Ovary (tissue), 9 donors: Measurements from ENCODE around the gene GTF3C1. TPM values are rescaled to one million over a fixed set of nuclear protein-coding genes. Genes with fewer than 3 reads are reported as not detected.

ENCODE experiments used
- DNase-seq, 5 donors: peaks; one replicate each; pipeline ENCODE4 v3.0.0-alpha.2; 2019 to 2020
- H3K27ac ChIP-seq, 2 donors: fragments of 200-600 bp; one replicate each; pipeline versions ENCODE4 v1.5.1 to v1.8.0; 2019 to 2022
- H3K27me3 ChIP-seq: fragments of 200-600 bp; one replicate; pipeline ENCODE4 v1.8.0; 2022
- H3K36me3 ChIP-seq: fragments of 200-600 bp; sonication (generic); one replicate; pipeline ENCODE4 v1.5.1; 2019
- H3K4me1 ChIP-seq: one replicate; pipeline ENCODE4 v1.8.1; 2013; ENCODE audit warnings: mild to moderate bottlenecking, moderate library complexity; ENCODE audit not compliant: insufficient read depth
- H3K4me3 ChIP-seq: fragments of 200-600 bp; sonication (generic); one replicate; pipeline ENCODE4 v1.5.1; 2017
- H3K9me3 ChIP-seq, 2 donors: fragments of 200-600 bp in 1 of 2; sonication (generic) in 1 of 2; one replicate each; pipeline versions ENCODE4 v1.5.1 to v1.8.1; 2013 to 2019; ENCODE audit warnings: mild to moderate bottlenecking in 1 of 2, moderate library complexity in 1 of 2
- EP300 ChIP-seq: sonication (generic); formaldehyde crosslinking; IDR thresholded peaks from one replicate; pipeline ENCODE4 v1.6.1; 2017; ENCODE audit warnings: antibody characterized with exemption
- POLR2A ChIP-seq: fragments of 450-650 bp; IDR thresholded peaks from one replicate; pipeline ENCODE4 v1.6.1; 2017; ENCODE audit warnings: antibody characterized with exemption, mild to moderate bottlenecking, moderate library complexity
- WGBS, 3 donors: extraction: QIAGEN DNeasy Blood & Tissue Kit in 1 of 3; methylation state at CpG; one replicate each; pipeline versions ENCODE4 v1.1.5 to v1.1.7; 2013 to 2017; 5-methylcytosine and 5-hydroxymethylcytosine counted together
- intact Hi-C, 4 donors: fragments of 100-400 bp; cut with DNase I; formaldehyde crosslinking; loops; one replicate each; pipeline versions ENCODE4 v1.11.0 to v1.15.1; 2022 to 2023
- polyA plus RNA-seq, 2 donors: library from polyadenylated mRNA; stranded (reverse); fragments of 200-250 nt in 1 of 2; fragments of 350-450 nt in 1 of 2; fragmentation: Illumina TruSeq in 1 of 2; extraction: RNeasy Lipid Tissue Mini Kit (QIAGEN cat#74804) in 1 of 2; gene quantifications; one replicate each; pipeline ENCODE4 v1.2.3, GENCODE V29; 2013 to 2014
- total RNA-seq, 7 donors: library from RNA; depleted of rRNA in 2 of 7; stranded (reverse); fragments of >200 nt in 2 of 7; fragmentation: NEBNext Ultra II Directional in 3 of 7; extraction: Animal tissue kit (Norgen Biotek cat#: 25700) in 3 of 7; gene quantifications; one replicate each; pipeline versions ENCODE4 v1.1.0 to v1.2.4, GENCODE V29; 2016 to 2023
- TF ChIP-seq, protein P1 (sequence below), 3 donors: fragments of 450-650 bp in 2 of 3; fragments of 200-600 bp in 1 of 3; IDR thresholded peaks; one replicate each; pipeline versions ENCODE4 v1.5.1 to v1.8.0; 2016 to 2022; ENCODE audit warnings: antibody characterized with exemption in 3 of 3, mild to moderate bottlenecking in 1 of 3
- donor health status: DM: no; HTN: no; CAD: no; lungs with moderate emphysema.
- donor health status: DM: no; HTN: no; CAD: no.
- donor health status: Bipolar disorder and iron deficiency.
- donor health status: DM: yes; HTN: yes; CAD: no.
- donor health status: DM: no; HTN: no; CAD: no.
- donor health status: DM: yes; HTN: yes; CAD: no.

Gene GTF3C1
- total and polyA plus RNA-seq, 9 donors = 33.9 to 71.7 (median 52.7) TPM

DNA sequence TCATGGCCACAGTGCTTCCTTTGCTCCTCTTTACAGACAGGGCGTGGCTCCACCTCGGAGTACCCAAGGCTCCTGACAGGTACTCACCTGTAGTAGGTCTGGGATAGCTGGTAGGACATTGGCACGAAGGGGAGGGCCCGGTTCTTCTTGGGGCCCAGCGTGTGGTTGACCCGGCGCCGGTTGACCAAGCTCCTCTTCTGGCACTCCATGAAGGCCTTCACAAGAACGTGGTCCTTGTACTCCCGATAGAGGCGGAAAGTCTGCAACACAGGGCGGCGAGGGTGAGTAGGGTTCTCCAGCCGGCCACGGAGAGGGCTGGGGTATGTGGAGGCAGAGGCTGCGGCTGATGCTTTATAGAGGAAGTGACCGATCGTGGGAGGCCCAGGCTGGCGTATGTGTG lies 78.1 kb downstream of the GTF3C1 start:
- no peaks in the 10 kb centered on the region for H3K36me3 ChIP-seq
- intact Hi-C loops = no loop called here
- WGBS, 3 donors = 89 to 92% (median 90%) methylated on average over 19 of the region's 19 CpGs

DNA sequence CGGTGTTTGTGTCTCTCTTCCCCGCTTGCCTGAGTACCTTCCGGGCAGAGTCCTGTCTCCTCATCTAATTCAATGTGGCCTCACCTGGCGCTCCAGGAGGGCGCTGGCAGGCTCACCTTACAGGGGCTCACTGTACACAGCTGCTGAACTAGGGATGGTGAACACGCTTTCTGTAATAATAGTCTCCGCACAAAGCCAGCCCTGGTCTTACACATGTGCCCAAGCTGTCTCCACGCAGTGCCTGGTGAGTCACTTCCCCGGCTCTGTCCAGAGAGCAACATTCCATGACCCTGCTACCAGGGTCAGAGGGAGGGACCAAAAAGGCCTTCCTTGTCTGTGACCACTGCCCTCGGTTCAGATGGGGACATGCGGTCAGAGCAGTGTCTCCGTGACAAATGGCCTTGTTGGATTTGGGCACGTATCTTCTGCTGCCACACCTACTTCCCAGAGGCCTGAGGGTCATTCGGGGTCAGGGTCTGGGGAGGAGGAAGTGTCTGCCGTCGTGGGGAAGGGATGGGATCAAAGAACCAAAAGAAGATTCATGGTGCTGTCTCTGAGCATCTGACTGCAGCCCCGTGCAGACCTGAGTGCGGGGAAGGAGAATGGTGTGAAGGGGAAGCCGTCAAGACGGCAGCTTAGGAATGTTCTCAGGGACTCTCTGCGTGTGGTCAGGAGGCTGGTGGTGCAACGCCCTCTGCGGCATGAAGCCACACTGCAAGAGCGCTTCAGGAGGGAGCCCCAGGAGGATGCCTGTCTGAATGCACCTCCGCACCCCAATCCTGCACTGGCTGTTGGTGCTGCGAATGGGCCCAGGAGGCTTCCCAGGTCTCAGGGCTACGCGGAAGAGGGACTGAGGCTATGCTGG lies 78.9 kb downstream of the GTF3C1 start:
- no peak for TF ChIP-seq POLR2A
- no peak for TF ChIP-seq EP300
- TF ChIP-seq, protein P1, sequence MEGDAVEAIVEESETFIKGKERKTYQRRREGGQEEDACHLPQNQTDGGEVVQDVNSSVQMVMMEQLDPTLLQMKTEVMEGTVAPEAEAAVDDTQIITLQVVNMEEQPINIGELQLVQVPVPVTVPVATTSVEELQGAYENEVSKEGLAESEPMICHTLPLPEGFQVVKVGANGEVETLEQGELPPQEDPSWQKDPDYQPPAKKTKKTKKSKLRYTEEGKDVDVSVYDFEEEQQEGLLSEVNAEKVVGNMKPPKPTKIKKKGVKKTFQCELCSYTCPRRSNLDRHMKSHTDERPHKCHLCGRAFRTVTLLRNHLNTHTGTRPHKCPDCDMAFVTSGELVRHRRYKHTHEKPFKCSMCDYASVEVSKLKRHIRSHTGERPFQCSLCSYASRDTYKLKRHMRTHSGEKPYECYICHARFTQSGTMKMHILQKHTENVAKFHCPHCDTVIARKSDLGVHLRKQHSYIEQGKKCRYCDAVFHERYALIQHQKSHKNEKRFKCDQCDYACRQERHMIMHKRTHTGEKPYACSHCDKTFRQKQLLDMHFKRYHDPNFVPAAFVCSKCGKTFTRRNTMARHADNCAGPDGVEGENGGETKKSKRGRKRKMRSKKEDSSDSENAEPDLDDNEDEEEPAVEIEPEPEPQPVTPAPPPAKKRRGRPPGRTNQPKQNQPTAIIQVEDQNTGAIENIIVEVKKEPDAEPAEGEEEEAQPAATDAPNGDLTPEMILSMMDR (IDR thresholded peaks at IDR 0.05) = no peak
- Histone ChIP-seq H3K36me3 (no peaks in the 10 kb centered on the region), H3K4me1 (no peaks in the 10 kb centered on the region), H3K27ac (no peak overlapping the region), H3K4me3 (no peak overlapping the region), H3K9me3 (no peaks in the 10 kb centered on the region), H3K27me3 (no peaks in the 10 kb centered on the region)
- WGBS, 3 donors = 64 to 69% (median 67%) methylated on average over 28 of the region's 28 CpGs
- no peak for DNase-seq
- intact Hi-C loops = no loop called here

More for the DNA sequence above, 78.1 kb downstream of the GTF3C1 start:
- Histone ChIP-seq H3K27me3 (no peaks in the 10 kb centered on the region), H3K4me3 (no peak overlapping the region), H3K27ac (no peak overlapping the region), H3K4me1 (no peaks in the 10 kb centered on the region), H3K9me3 (no peaks in the 10 kb centered on the region)
- no peak for DNase-seq
- TF ChIP-seq, protein P1 (IDR thresholded peaks at IDR 0.05) = no peak
- TF ChIP-seq EP300 (no peak), POLR2A (no peak)

DNA sequence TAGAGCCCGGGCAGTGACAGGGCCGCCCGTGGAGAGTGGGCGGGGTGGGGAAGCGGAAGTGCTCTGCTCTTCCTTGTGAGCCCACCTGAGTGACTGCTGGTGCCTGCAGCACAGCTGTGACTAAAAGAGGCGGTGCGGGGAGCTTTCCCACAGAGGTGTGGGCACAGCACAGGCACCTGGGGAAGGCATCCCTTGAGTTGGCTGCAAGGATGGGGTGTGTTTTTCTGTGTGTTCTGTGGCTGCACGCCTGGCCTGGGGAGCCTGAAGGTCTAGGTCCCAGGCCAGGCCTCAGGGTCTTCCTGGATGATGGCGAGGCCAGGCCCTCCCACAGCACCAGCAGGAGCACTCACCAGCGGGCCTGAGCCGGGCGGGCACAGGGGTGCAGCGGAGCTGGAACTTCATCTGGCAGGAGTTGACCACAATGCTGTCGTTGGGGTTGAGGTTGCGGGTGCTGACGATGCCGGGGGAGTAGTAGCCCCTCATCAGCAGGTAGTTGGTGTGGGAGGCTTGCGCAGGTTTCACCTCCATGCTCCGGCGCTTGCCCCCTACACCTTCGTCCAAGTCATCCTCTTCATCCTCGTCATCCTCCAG lies 80.7 kb downstream of the GTF3C1 start:
- no peaks in the 10 kb centered on the region for H3K36me3 ChIP-seq

DNA sequence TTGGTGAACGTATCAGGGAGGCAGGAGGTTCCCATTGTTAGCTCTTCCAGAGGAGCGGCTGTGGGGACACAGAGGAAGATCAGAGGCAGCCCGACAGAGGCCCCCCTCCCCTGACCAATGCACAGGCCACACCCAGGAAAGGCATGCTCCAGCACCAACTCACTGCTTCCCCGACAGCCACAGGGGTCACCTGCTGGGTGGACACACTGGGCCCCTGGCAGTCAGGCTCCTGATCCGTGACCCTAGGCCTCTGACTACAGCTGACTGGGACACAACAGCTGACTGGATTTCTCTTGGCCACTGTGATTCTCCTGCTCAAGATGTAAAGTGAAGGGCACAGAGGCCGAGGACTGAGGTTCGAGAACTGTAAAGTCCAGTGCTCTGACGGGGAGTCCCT lies 84.2 kb downstream of the GTF3C1 start:
- H3K36me3 ChIP-seq = no peaks in the 10 kb centered on the region
- H3K27me3 ChIP-seq = no peaks in the 10 kb centered on the region
- DNase-seq = no peak
- no peak overlapping the region for H3K4me3 ChIP-seq
- H3K9me3 ChIP-seq = no peaks in the 10 kb centered on the region
- no peaks in the 10 kb centered on the region for H3K4me1 ChIP-seq
- intact Hi-C loops = no loop called here
- H3K27ac ChIP-seq = no peak overlapping the region
- 68 to 78% (median 76%) methylated on average over 7 to 8 of the region's 8 CpGs for WGBS, 3 donors
- no peak for TF ChIP-seq POLR2A
- no peak for TF ChIP-seq EP300
- TF ChIP-seq, protein P1 (IDR thresholded peaks at IDR 0.05) = no peak

More for the DNA sequence above, 80.7 kb downstream of the GTF3C1 start:
- Histone ChIP-seq H3K4me3 (no peak overlapping the region), H3K27me3 (no peaks in the 10 kb centered on the region), H3K27ac (no peak overlapping the region), H3K4me1 (no peaks in the 10 kb centered on the region), H3K9me3 (no peaks in the 10 kb centered on the region)
- DNase-seq = no peak
- 94 to 96% (median 95%) methylated on average over 22 of the region's 22 CpGs for WGBS, 3 donors
- intact Hi-C loops = no loop called here
- no peak for TF ChIP-seq EP300
- TF ChIP-seq POLR2A = no peak
- TF ChIP-seq, protein P1 (IDR thresholded peaks at IDR 0.05) = no peak
